WTC11 (cell line): ENCODE data around the gene FAM89A.
"Not testable (repeated sequence)": the region's sequence is repeated elsewhere in the genome, so short reads cannot be mapped to it uniquely, and the experiment has no call there.

Source experiments
- CBFB ChIP-seq: sonication (generic); formaldehyde crosslinking; IDR thresholded peaks from 2 replicates; pipeline ENCODE4 v1.8.1; 2022; ENCODE audit warnings: mild to moderate bottlenecking, low read depth, missing genetic modification reagents
- CREB1 ChIP-seq: sonication (generic); formaldehyde crosslinking; IDR thresholded peaks from 2 replicates; pipeline ENCODE4 v1.8.0; 2023; ENCODE audit warnings: mild to moderate bottlenecking, missing genetic modification reagents
- ESRRA ChIP-seq: sonication (generic); formaldehyde crosslinking; IDR thresholded peaks from 2 replicates; pipeline ENCODE4 v1.8.1; 2022; ENCODE audit warnings: mild to moderate bottlenecking, missing genetic modification reagents, borderline replicate concordance
- JUN ChIP-seq: sonication (generic); formaldehyde crosslinking; IDR thresholded peaks from 2 replicates; pipeline ENCODE4 v1.8.0; 2023; ENCODE audit warnings: mild to moderate bottlenecking, missing genetic modification reagents
- MAX ChIP-seq: sonication (generic); formaldehyde crosslinking; IDR thresholded peaks from 2 replicates; pipeline ENCODE4 v1.8.0; 2022; ENCODE audit warnings: mild to moderate bottlenecking, missing genetic modification reagents
- ZNF263 ChIP-seq: sonication (generic); formaldehyde crosslinking; IDR thresholded peaks from 2 replicates; pipeline ENCODE4 v1.8.1; 2022; ENCODE audit warnings: low read depth, mild to moderate bottlenecking, moderate library complexity, missing genetic modification reagents
- ZNF416 ChIP-seq: fragments of 250-450 bp; sonication (Bioruptor Pico); IDR thresholded peaks from 2 replicates; pipeline ENCODE4 v1.9.0; 2021; ENCODE audit warnings: mild to moderate bottlenecking, inconsistent platforms
- ZNF423 ChIP-seq: fragments of 250-450 bp; sonication (Bioruptor Pico); IDR thresholded peaks from 2 replicates; pipeline ENCODE4 v2.1.2; 2022; ENCODE audit warnings: mild to moderate bottlenecking, moderate library complexity
- TF ChIP-seq, protein P1 (sequence below): fragments of 200-600 bp; IDR thresholded peaks from 2 replicates; pipeline ENCODE4 v1.8.0; 2022; ENCODE audit warnings: antibody characterized with exemption
- TF ChIP-seq, protein P2 (sequence below): sonication (generic); formaldehyde crosslinking; conservative IDR thresholded peaks from 2 replicates; pipeline ENCODE4 v1.8.1; 2022; ENCODE audit warnings: mild to moderate bottlenecking, missing genetic modification reagents

- TF ChIP-seq, protein P1, sequence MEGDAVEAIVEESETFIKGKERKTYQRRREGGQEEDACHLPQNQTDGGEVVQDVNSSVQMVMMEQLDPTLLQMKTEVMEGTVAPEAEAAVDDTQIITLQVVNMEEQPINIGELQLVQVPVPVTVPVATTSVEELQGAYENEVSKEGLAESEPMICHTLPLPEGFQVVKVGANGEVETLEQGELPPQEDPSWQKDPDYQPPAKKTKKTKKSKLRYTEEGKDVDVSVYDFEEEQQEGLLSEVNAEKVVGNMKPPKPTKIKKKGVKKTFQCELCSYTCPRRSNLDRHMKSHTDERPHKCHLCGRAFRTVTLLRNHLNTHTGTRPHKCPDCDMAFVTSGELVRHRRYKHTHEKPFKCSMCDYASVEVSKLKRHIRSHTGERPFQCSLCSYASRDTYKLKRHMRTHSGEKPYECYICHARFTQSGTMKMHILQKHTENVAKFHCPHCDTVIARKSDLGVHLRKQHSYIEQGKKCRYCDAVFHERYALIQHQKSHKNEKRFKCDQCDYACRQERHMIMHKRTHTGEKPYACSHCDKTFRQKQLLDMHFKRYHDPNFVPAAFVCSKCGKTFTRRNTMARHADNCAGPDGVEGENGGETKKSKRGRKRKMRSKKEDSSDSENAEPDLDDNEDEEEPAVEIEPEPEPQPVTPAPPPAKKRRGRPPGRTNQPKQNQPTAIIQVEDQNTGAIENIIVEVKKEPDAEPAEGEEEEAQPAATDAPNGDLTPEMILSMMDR, result not testable (repeated sequence)
- not testable (repeated sequence) for TF ChIP-seq ZNF423; ESRRA (CRISPR knock-in tag); JUN; CREB1; MAX; ZNF416; CBFB; ZNF263 (CRISPR knock-in tag)
- TF ChIP-seq, protein P2, sequence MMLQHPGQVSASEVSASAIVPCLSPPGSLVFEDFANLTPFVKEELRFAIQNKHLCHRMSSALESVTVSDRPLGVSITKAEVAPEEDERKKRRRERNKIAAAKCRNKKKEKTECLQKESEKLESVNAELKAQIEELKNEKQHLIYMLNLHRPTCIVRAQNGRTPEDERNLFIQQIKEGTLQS (CRISPR knock-in tag), result not testable (repeated sequence)
These were observed 17.5 kb downstream of the FAM89A start for GRCh38 chr1:231022543-231022942.
